Liver (tissue), 9 donors: ENCODE results near the gene ZSCAN5C. TPM values are rescaled to one million over a fixed set of nuclear protein-coding genes. Genes with fewer than 3 reads are reported as not detected.

ENCODE experiments used
- DNase-seq: peaks from one replicate; pipeline ENCODE4 v3.0.0-alpha.2; 2017; ENCODE audit warnings: low spot score
- H3K27ac ChIP-seq, 2 donors: one replicate each; pipeline ENCODE4 v1.7.0; 2013; ENCODE audit warnings: inconsistent platforms in 2 of 2, low read length in 2 of 2, control low read depth in 1 of 2, low read depth in 1 of 2, mild to moderate bottlenecking in 1 of 2
- H3K27me3 ChIP-seq, 4 donors: one replicate each; pipeline versions ENCODE4 v1.6.1 to v1.7.0; 2013; ENCODE audit warnings: low read length in 3 of 4, inconsistent platforms in 1 of 4, mild to moderate bottlenecking in 1 of 4, moderate library complexity in 1 of 4; ENCODE audit not compliant: control insufficient read depth in 4 of 4, insufficient read depth in 4 of 4
- H3K36me3 ChIP-seq, 4 donors: one replicate each; pipeline versions ENCODE4 v1.6.1 to v1.7.0; 2013; ENCODE audit warnings: low read length in 3 of 4, mild to moderate bottlenecking in 3 of 4, low read depth in 1 of 4, moderate library complexity in 1 of 4; ENCODE audit not compliant: control insufficient read depth in 4 of 4, insufficient read depth in 3 of 4
- H3K4me1 ChIP-seq, 4 donors: one replicate each; pipeline versions ENCODE4 v1.6.1 to v1.7.0; 2013; ENCODE audit warnings: low read length in 3 of 4, mild to moderate bottlenecking in 3 of 4, moderate library complexity in 1 of 4; ENCODE audit not compliant: control insufficient read depth in 4 of 4, insufficient read depth in 4 of 4
- H3K4me3 ChIP-seq, 3 donors: one replicate each; pipeline versions ENCODE4 v1.6.1 to v1.7.0; 2013; ENCODE audit warnings: low read length in 3 of 3, control low read depth in 1 of 3, low read depth in 1 of 3, mild to moderate bottlenecking in 1 of 3
- H3K9ac ChIP-seq, 2 donors: one replicate each; pipeline ENCODE4 v1.7.0; 2013; ENCODE audit warnings: low read length in 2 of 2, mild to moderate bottlenecking in 2 of 2, moderate library complexity in 2 of 2, control low read depth in 1 of 2, low read depth in 1 of 2
- H3K9me3 ChIP-seq, 4 donors: one replicate each; pipeline versions ENCODE4 v1.6.1 to v1.7.0; 2013; ENCODE audit warnings: low read length in 3 of 4; ENCODE audit not compliant: control insufficient read depth in 4 of 4
- ATF3 ChIP-seq: IDR thresholded peaks from 2 replicates; pipeline ENCODE4 v1.6.1; 2016; ENCODE audit warnings: antibody characterized with exemption
- CTCF ChIP-seq: fragments of 150-350 bp; IDR thresholded peaks from 2 replicates; pipeline ENCODE4 v1.5.1; 2017; ENCODE audit warnings: improper control_type of control experiment, low read depth, low read length; ENCODE audit not compliant: missing input control
- EGR1 ChIP-seq, 2 donors: IDR thresholded peaks; 2 replicates each; pipeline ENCODE4 v1.6.1; 2016 to 2018; ENCODE audit warnings: antibody characterized with exemption in 2 of 2, low read depth in 2 of 2
- FOXA1 ChIP-seq: IDR thresholded peaks from 2 replicates; pipeline ENCODE4 v1.6.1; 2016; ENCODE audit warnings: antibody characterized with exemption
- FOXA2 ChIP-seq: IDR thresholded peaks from 2 replicates; pipeline ENCODE4 v1.6.1; 2016; ENCODE audit warnings: antibody characterized with exemption
- GABPA ChIP-seq, 2 donors: IDR thresholded peaks in 1 of 2; conservative IDR thresholded peaks in 1 of 2; 2 replicates each; pipeline ENCODE4 v1.6.1; 2016; ENCODE audit warnings: antibody characterized with exemption in 2 of 2, mild to moderate bottlenecking in 1 of 2, moderate library complexity in 1 of 2
- HNF4A ChIP-seq, 2 donors: conservative IDR thresholded peaks; 2 replicates each; pipeline ENCODE4 v1.6.1; 2016; ENCODE audit warnings: antibody characterized with exemption in 2 of 2, mild to moderate bottlenecking in 2 of 2
- HNF4G ChIP-seq: IDR thresholded peaks from 2 replicates; pipeline ENCODE4 v1.6.1; 2016; ENCODE audit warnings: antibody characterized with exemption
- JUND ChIP-seq, 2 donors: IDR thresholded peaks; 2 replicates each; pipeline ENCODE4 v1.6.1; 2016; ENCODE audit warnings: antibody characterized with exemption in 2 of 2
- NR2F2 ChIP-seq: IDR thresholded peaks from 2 replicates; pipeline ENCODE4 v1.6.1; 2016; ENCODE audit warnings: antibody characterized with exemption
- REST ChIP-seq: IDR thresholded peaks from 2 replicates; pipeline ENCODE4 v1.6.1; 2016; ENCODE audit warnings: antibody characterized with exemption, mild to moderate bottlenecking
- RXRA ChIP-seq, 2 donors: IDR thresholded peaks; 2 replicates each; pipeline ENCODE4 v1.6.1; 2017 to 2018; ENCODE audit warnings: antibody characterized with exemption in 2 of 2, mild to moderate bottlenecking in 1 of 2
- SP1 ChIP-seq: IDR thresholded peaks from 2 replicates; pipeline ENCODE4 v1.6.1; 2018; ENCODE audit warnings: antibody characterized with exemption, mild to moderate bottlenecking
- TAF1 ChIP-seq: conservative IDR thresholded peaks from 2 replicates; pipeline ENCODE4 v1.6.1; 2016; ENCODE audit warnings: antibody characterized with exemption, mild to moderate bottlenecking
- YY1 ChIP-seq: IDR thresholded peaks from 2 replicates; pipeline ENCODE4 v1.6.1; 2016; ENCODE audit warnings: antibody characterized with exemption, mild to moderate bottlenecking
- ZBTB33 ChIP-seq: IDR thresholded peaks from 2 replicates; pipeline ENCODE4 v1.6.1; 2016; ENCODE audit warnings: antibody characterized with exemption
- WGBS: extraction: QIAGEN DNeasy Blood & Tissue Kit; methylation state at CpG from one replicate; pipeline ENCODE4 v1.1.7; 2013; 5-methylcytosine and 5-hydroxymethylcytosine counted together
- polyA plus RNA-seq, 2 donors: library from polyadenylated mRNA; stranded (reverse) in 1 of 2; unstranded in 1 of 2; fragments of 200-250 nt in 1 of 2; fragments of >200 nt in 1 of 2; fragmentation: Nextera tagmentation in 1 of 2; extraction: Ambion mirVana in 1 of 2; gene quantifications; one replicate each; pipeline versions ENCODE4 v1.2.1 to v1.2.3, GENCODE V29; 2013 to 2015
- total RNA-seq, 2 donors: library from RNA; depleted of rRNA; stranded (reverse); fragments of >200 nt; gene quantifications; one replicate each; pipeline ENCODE4 v1.2.3, GENCODE V29; 2014
- donor health status: healthy.
- donor health status: healthy.
- donor health status: healthy.
- donor health status: healthy.
- donor health status: healthy.

ZSCAN5C gene
- total and polyA plus RNA-seq, 4 donors, result not detected

GRCh38 chr19:56163097-56163496 is 39.0 kb upstream of the ZSCAN5C start (continued):
- TF ChIP-seq ZBTB33 (no peak), FOXA1 (no peak)

- H3K27me3 ChIP-seq, result no peaks in the 10 kb centered on the region
- 49% methylated on average over 7 of the region's 7 CpGs for WGBS
- TF ChIP-seq FOXA2 (no peak), REST (peak; percentile 97)
- no peak for DNase-seq
- H3K27ac ChIP-seq, result no peak overlapping the region
- no peak overlapping the region for H3K9ac ChIP-seq
- H3K4me3 ChIP-seq, result no peak overlapping the region
- H3K4me1 ChIP-seq, result peaks cover 0 to 5% (median 2%) of the 10 kb centered on the region in 4 donors
- H3K36me3 ChIP-seq, result no peaks in the 10 kb centered on the region
- H3K9me3 ChIP-seq, result no peaks in the 10 kb centered on the region
These were observed 35.0 kb upstream of the ZSCAN5C start for GRCh38 chr19:56167064-56167578.

GRCh38 chr19:56170261-56170660 is 31.8 kb upstream of the ZSCAN5C start:
- Histone ChIP-seq H3K9me3 (no peaks in the 10 kb centered on the region), H3K27me3 (no peaks in the 10 kb centered on the region)
- WGBS, result 75% methylated on average over 14 of the region's 14 CpGs

More at GRCh38 chr19:56170261-56170660, 31.8 kb upstream of the ZSCAN5C start:
- DNase-seq, result no peak
- Histone ChIP-seq H3K4me3 (no peak overlapping the region), H3K27ac (no peak overlapping the region), H3K9ac (no peak overlapping the region), H3K4me1 (peaks cover under 1 to 12% (median 2%) of the 10 kb centered on the region in 4 donors), H3K36me3 (no peaks in the 10 kb centered on the region)
- TF ChIP-seq ATF3 (no peak), CTCF (no peak), FOXA1 (no peak), HNF4G (no peak), FOXA2 (no peak), GABPA (IDR thresholded peaks at IDR 0.05 in 1 of 2, conservative IDR thresholded peaks at IDR 0.05 in 1 of 2) (no peak), EGR1 (IDR thresholded peaks at IDR 0.05; ENCODE audit: low read depth in 2 of 2) (no peak), YY1 (no peak), JUND (IDR thresholded peaks at IDR 0.05) (no peak), ZBTB33 (no peak), NR2F2 (no peak), SP1 (no peak), RXRA (IDR thresholded peaks at IDR 0.05) (no peak), TAF1 (no peak), HNF4A (conservative IDR thresholded peaks at IDR 0.05) (no peak), REST (no peak)
